ENCODE results near the gene SEPTIN10.

The SEPTIN10 gene

GRCh38 chr2:109525836-109526235, 87.9 kb downstream of the SEPTIN10 start:
- DNase-seq = no peak

- no peak for DNase-seq
Measured at GRCh38 chr2:109523536-109524361, 90.0 kb downstream of the SEPTIN10 start.

- DNase-seq = no peak
Measured at GRCh38 chr2:109523121-109523520, 90.6 kb downstream of the SEPTIN10 start.

GRCh38 chr2:109522063-109522374, 91.7 kb downstream of the SEPTIN10 start:
- no peak for DNase-seq

- DNase-seq = no peak
Measured at GRCh38 chr2:109521233-109522062, 92.3 kb downstream of the SEPTIN10 start.

- DNase-seq = no peak
Measured at GRCh38 chr2:109519513-109519912, 94.3 kb downstream of the SEPTIN10 start.

- DNase-seq = no peak
Measured at GRCh38 chr2:109517118-109517889, 96.5 kb downstream of the SEPTIN10 start.

- no peak for DNase-seq
Measured at GRCh38 chr2:109516445-109517117, 97.2 kb downstream of the SEPTIN10 start.

- DNase-seq = no peak
Measured at GRCh38 chr2:109514857-109515256, 98.9 kb downstream of the SEPTIN10 start.

GRCh38 chr2:109513749-109514588, 99.8 kb downstream of the SEPTIN10 start:
- no peak for DNase-seq

- DNase-seq = no peak
Measured at GRCh38 chr2:109513230-109513629, 100.5 kb downstream of the SEPTIN10 start.

- no peak for DNase-seq
Measured at GRCh38 chr2:109512076-109512475, 101.7 kb downstream of the SEPTIN10 start.

GRCh38 chr2:109511168-109511567, 102.6 kb downstream of the SEPTIN10 start:
- DNase-seq = no peak

GRCh38 chr2:109510136-109511028, 103.4 kb downstream of the SEPTIN10 start:
- peak in 51 of 56 donors; percentile 6 to 88 (median 44) for DNase-seq

GRCh38 chr2:109508556-109508955, 105.2 kb downstream of the SEPTIN10 start:
- no peak for DNase-seq

GRCh38 chr2:109507828-109508227, 105.9 kb downstream of the SEPTIN10 start:
- no peak for DNase-seq

GRCh38 chr2:109507217-109507616, 106.5 kb downstream of the SEPTIN10 start:
- DNase-seq = peak in 4 of 56 donors; percentile 6 to 33 (median 12)

- DNase-seq = no peak
Measured at GRCh38 chr2:109503191-109503590, 110.6 kb downstream of the SEPTIN10 start.

GRCh38 chr2:109501461-109501860, 112.3 kb downstream of the SEPTIN10 start:
- no peak for DNase-seq
